Body of pancreas (tissue), 4 donors: ENCODE measurements around the gene BSND. TPM values are rescaled to one million over a fixed set of nuclear protein-coding genes. Genes with fewer than 3 reads are reported as not detected.

ENCODE experiments used
- ATAC-seq: fragments of 150-250 bp; one replicate; pipeline ENCODE4 v1.9.1; 2016
- DNase-seq, 4 donors: peaks; one replicate each; pipeline ENCODE4 v3.0.0-alpha.2; 2019
- H3K27ac ChIP-seq, 4 donors: fragments of 200-600 bp; sonication (generic); 1 replicate in 3 of 4; 2 replicates in 1 of 4; pipeline versions ENCODE4 v1.5.1 to v1.6.1; 2016 to 2019; ENCODE audit warnings: mild to moderate bottlenecking in 1 of 4, mixed read lengths in 1 of 4, moderate library complexity in 1 of 4
- H3K27me3 ChIP-seq, 2 donors: fragments of 200-600 bp; sonication (generic); one replicate each; pipeline ENCODE4 v1.6.0; 2016; ENCODE audit warnings: mild to moderate bottlenecking in 1 of 2
- H3K36me3 ChIP-seq, 2 donors: fragments of 200-600 bp; sonication (generic); replicated peaks in 1 of 2; 2 replicates each; pipeline ENCODE4 v1.5.1; 2016; ENCODE audit warnings: low read depth in 2 of 2; ENCODE audit not compliant: insufficient read depth in 1 of 2
- H3K4me1 ChIP-seq: fragments of 200-600 bp; sonication (generic); one replicate; pipeline ENCODE4 v1.6.0; 2016
- H3K4me3 ChIP-seq, 2 donors: fragments of 200-600 bp; sonication (generic); 1 replicate in 1 of 2; 2 replicates in 1 of 2; pipeline ENCODE4 v1.5.1; 2016 to 2019
- H3K9me3 ChIP-seq, 3 donors: fragments of 200-600 bp; sonication (generic); 1 replicate in 2 of 3; 2 replicates in 1 of 3; pipeline ENCODE4 v1.5.1; 2016
- CTCF ChIP-seq, 7 experiments: fragments of 450-650 bp in 4 of 7; fragments of 200-600 bp in 3 of 7; sonication (generic) in 3 of 7; IDR thresholded peaks; one replicate each; pipeline ENCODE4 v1.5.1; 2016 to 2019; ENCODE audit warnings: antibody characterized with exemption in 7 of 7
- POLR2A ChIP-seq, 3 donors: fragments of 450-650 bp; IDR thresholded peaks; one replicate each; pipeline ENCODE4 v1.6.1; 2016; ENCODE audit warnings: antibody characterized with exemption in 3 of 3, mild to moderate bottlenecking in 2 of 3
- WGBS, 2 donors: methylation state at CpG; one replicate each; pipeline ENCODE4 v1.1.5; 2017; 5-methylcytosine and 5-hydroxymethylcytosine counted together
- intact Hi-C: fragments of 100-400 bp; cut with DNase I; formaldehyde crosslinking; loops from one replicate; pipeline ENCODE4 v1.15.1; 2023
- total RNA-seq, 2 donors: library from RNA; depleted of rRNA; stranded (reverse); fragments of >200 nt; gene quantifications; one replicate each; pipeline ENCODE4 v1.1.0, GENCODE V29; 2016

The BSND gene
- total RNA-seq, 2 donors from 2014 or later = not detected

- WGBS, 2 donors = 52 to 61% methylated on average over 4 of the region's 4 CpGs
- peaks cover 6% of the 10 kb centered on the region for H3K4me1 ChIP-seq
- H3K27me3 ChIP-seq = no peaks in the 10 kb centered on the region
- no peak overlapping the region for H3K27ac ChIP-seq
- H3K4me3 ChIP-seq = no peak overlapping the region
- intact Hi-C loops = no loop called here
- TF ChIP-seq POLR2A (IDR thresholded peaks at IDR 0.05) = no peak
- TF ChIP-seq CTCF (IDR thresholded peaks at IDR 0.05) = no peak
- no peak for DNase-seq
- no peaks in the 10 kb centered on the region for H3K36me3 ChIP-seq
- H3K9me3 ChIP-seq = no peaks in the 10 kb centered on the region
- no peak for ATAC-seq
These were observed 23.2 kb upstream of the BSND start for GRCh38 chr1:54975356-54976108.

GRCh38 chr1:54976747-54977146 is 22.0 kb upstream of the BSND start:
- ATAC-seq = no peak
- TF ChIP-seq POLR2A (IDR thresholded peaks at IDR 0.05) (no peak), CTCF (IDR thresholded peaks at IDR 0.05) (no peak)
- H3K9me3 ChIP-seq = no peaks in the 10 kb centered on the region
- 57% methylated on average over 5 to 6 of the region's 6 CpGs for WGBS, 2 donors
- no peaks in the 10 kb centered on the region for H3K27me3 ChIP-seq
- H3K4me1 ChIP-seq = peaks cover 14% of the 10 kb centered on the region
- H3K27ac ChIP-seq = no peak overlapping the region
- intact Hi-C loops = no loop called here
- no peak overlapping the region for H3K4me3 ChIP-seq
- peak in 1 of 4 donors; percentile 24 for DNase-seq
- no peaks in the 10 kb centered on the region for H3K36me3 ChIP-seq

GRCh38 chr1:54977533-54978297 is 21.0 kb upstream of the BSND start:
- no peak for DNase-seq
- Histone ChIP-seq H3K36me3 (no peaks in the 10 kb centered on the region), H3K4me3 (no peak overlapping the region), H3K4me1 (peaks cover 14% of the 10 kb centered on the region), H3K27me3 (no peaks in the 10 kb centered on the region), H3K9me3 (no peaks in the 10 kb centered on the region), H3K27ac (no peak overlapping the region)
- no peak for TF ChIP-seq CTCF (IDR thresholded peaks at IDR 0.05)
- no peak for TF ChIP-seq POLR2A (IDR thresholded peaks at IDR 0.05)
- WGBS, 2 donors = 78 to 81% methylated on average over 4 to 5 of the region's 5 CpGs
- intact Hi-C loops = no loop called here
- no peak for ATAC-seq

GRCh38 chr1:54978528-54979326 is 20.0 kb upstream of the BSND start:
- no peak overlapping the region for H3K4me3 ChIP-seq
- H3K36me3 ChIP-seq = no peaks in the 10 kb centered on the region
- WGBS, 2 donors = 88 to 90% methylated on average over 9 of the region's 9 CpGs
- H3K27me3 ChIP-seq = no peaks in the 10 kb centered on the region
- H3K9me3 ChIP-seq = no peaks in the 10 kb centered on the region
- H3K4me1 ChIP-seq = peaks cover 14% of the 10 kb centered on the region
- DNase-seq = no peak
- no peak overlapping the region for H3K27ac ChIP-seq
- TF ChIP-seq CTCF (IDR thresholded peaks at IDR 0.05) (no peak), POLR2A (IDR thresholded peaks at IDR 0.05) (no peak)
- ATAC-seq = no peak
- intact Hi-C loops = no loop called here
